LNCaP clone FGC (cell line): ENCODE results near the gene TMEM25.

Experiments
- DNase-seq: peaks from one replicate; pipeline ENCODE4 v3.0.0-alpha.2; 2011; ENCODE audit warnings: low read depth
- H3K4me3 ChIP-seq: 2 replicates; pipeline ENCODE4 v1.5.1; 2011; ENCODE audit warnings: mild to moderate bottlenecking, low read depth, low read length, control low read depth
- CTCF ChIP-seq: IDR thresholded peaks from 2 replicates; pipeline ENCODE4 v1.5.1; 2012; ENCODE audit warnings: mild to moderate bottlenecking; ENCODE audit not compliant: control insufficient read depth, insufficient read depth; ENCODE audit errors: extremely low read depth

Gene TMEM25

GRCh38 chr11:118537409-118537980 is 6.5 kb downstream of the TMEM25 start:
- TF ChIP-seq CTCF: no peak
- DNase-seq: no peak
- no peak overlapping the region for H3K4me3 ChIP-seq

GRCh38 chr11:118544010-118544646 is 13.1 kb downstream of the TMEM25 start:
- DNase-seq: no peak
- no peak for TF ChIP-seq CTCF
- H3K4me3 ChIP-seq: no peak overlapping the region

- H3K4me3 ChIP-seq: no peak overlapping the region
- no peak for TF ChIP-seq CTCF
- no peak for DNase-seq
Measured at GRCh38 chr11:118544647-118545010, 13.6 kb downstream of the TMEM25 start.

GRCh38 chr11:118545533-118545932 is 14.5 kb downstream of the TMEM25 start:
- H3K4me3 ChIP-seq: no peak overlapping the region
- no peak for DNase-seq
- no peak for TF ChIP-seq CTCF

- no peak overlapping the region for H3K4me3 ChIP-seq
- no peak for TF ChIP-seq CTCF
- no peak for DNase-seq
Measured at GRCh38 chr11:118547132-118547531, 16.1 kb downstream of the TMEM25 start.

GRCh38 chr11:118552341-118552740 is 21.3 kb downstream of the TMEM25 start:
- H3K4me3 ChIP-seq: no peak overlapping the region
- no peak for DNase-seq
- TF ChIP-seq CTCF: no peak

GRCh38 chr11:118560806-118561205 is 29.8 kb downstream of the TMEM25 start:
- DNase-seq: no peak
- H3K4me3 ChIP-seq: no peak overlapping the region
- TF ChIP-seq CTCF: no peak
